ENCODE measurements around the gene LYZL2.
"Not testable (repeated sequence)": the region's sequence is repeated elsewhere in the genome, so short reads cannot be mapped to it uniquely, and the experiment has no call there.

Gene LYZL2

GRCh38 chr10:30625080-30625479 lies 4.5 kb downstream of the LYZL2 start:
- ChIA-PET CTCF (interaction anchor here (0.6 kb wide), 2 partner anchors 15 to 1447 kb away, joined by 3 read pairs; no protein-coding TSS in a partner anchor), POLR2A (no interaction called here)
- TF ChIP-seq SUZ12 (IDR thresholded peaks at IDR 0.05) (no peak), FOXK2 (IDR thresholded peaks at IDR 0.05) (no peak), BHLHE40 (IDR thresholded peaks at IDR 0.05; ENCODE audit: borderline replicate concordance) (no peak), ARNT (IDR thresholded peaks at IDR 0.05) (no peak), PKNOX1 (IDR thresholded peaks at IDR 0.05) (no peak), LEF1 (IDR thresholded peaks at IDR 0.05; ENCODE audit: borderline replicate concordance) (no peak), SP1 (IDR thresholded peaks at IDR 0.05) (no peak), FOXA1 (IDR thresholded peaks at IDR 0.05) (no peak), TARDBP (IDR thresholded peaks at IDR 0.05) (no peak), CTBP1 (IDR thresholded peaks at IDR 0.05; ENCODE audit: borderline replicate concordance) (no peak), FOXM1 (IDR thresholded peaks at IDR 0.05; ENCODE audit: borderline replicate concordance) (no peak), HDGF (IDR thresholded peaks at IDR 0.05; ENCODE audit: borderline replicate concordance) (no peak), L3MBTL2 (conservative IDR thresholded peaks at IDR 0.05) (no peak), NFRKB (IDR thresholded peaks at IDR 0.05) (no peak)
- DNase-seq (ENCODE audit: extremely low spot score) = no peak

GRCh38 chr10:30619966-30620365 lies 9.6 kb downstream of the LYZL2 start:
- TF ChIP-seq PKNOX1 (IDR thresholded peaks at IDR 0.05) (no peak), ELF4 (IDR thresholded peaks at IDR 0.05) (no peak), LEF1 (IDR thresholded peaks at IDR 0.05; ENCODE audit: borderline replicate concordance) (no peak), CTBP1 (IDR thresholded peaks at IDR 0.05; ENCODE audit: borderline replicate concordance) (no peak), FOXA1 (IDR thresholded peaks at IDR 0.05) (no peak), ARNT (IDR thresholded peaks at IDR 0.05) (no peak), L3MBTL2 (conservative IDR thresholded peaks at IDR 0.05) (no peak), TARDBP (IDR thresholded peaks at IDR 0.05) (no peak), ZNF384 (IDR thresholded peaks at IDR 0.05) (no peak), HDGF (IDR thresholded peaks at IDR 0.05; ENCODE audit: borderline replicate concordance) (no peak), NFRKB (IDR thresholded peaks at IDR 0.05) (no peak), SUZ12 (IDR thresholded peaks at IDR 0.05) (no peak), BHLHE40 (IDR thresholded peaks at IDR 0.05; ENCODE audit: borderline replicate concordance) (no peak), FOXK2 (IDR thresholded peaks at IDR 0.05) (no peak), FOXM1 (IDR thresholded peaks at IDR 0.05; ENCODE audit: borderline replicate concordance) (no peak), SP1 (IDR thresholded peaks at IDR 0.05) (no peak)
- CTCF ChIA-PET = no interaction called here
- POLR2A ChIA-PET = no interaction called here
- no peak for DNase-seq (ENCODE audit: extremely low spot score)

- ChIA-PET POLR2A (no interaction called here), CTCF (no interaction called here)
- no peak for TF ChIP-seq ELF4 (IDR thresholded peaks at IDR 0.05)
- TF ChIP-seq ZNF384 (IDR thresholded peaks at IDR 0.05) = no peak
- no peak for TF ChIP-seq LEF1 (IDR thresholded peaks at IDR 0.05; ENCODE audit: borderline replicate concordance)
- TF ChIP-seq HDGF (IDR thresholded peaks at IDR 0.05; ENCODE audit: borderline replicate concordance) = no peak
- no peak for TF ChIP-seq FOXA1 (IDR thresholded peaks at IDR 0.05)
- TF ChIP-seq TARDBP (IDR thresholded peaks at IDR 0.05) = no peak
- no peak for TF ChIP-seq FOXM1 (IDR thresholded peaks at IDR 0.05; ENCODE audit: borderline replicate concordance)
- no peak for TF ChIP-seq NFRKB (IDR thresholded peaks at IDR 0.05)
- TF ChIP-seq BHLHE40 (IDR thresholded peaks at IDR 0.05; ENCODE audit: borderline replicate concordance) = no peak
- no peak for TF ChIP-seq SUZ12 (IDR thresholded peaks at IDR 0.05)
- no peak for TF ChIP-seq SP1 (IDR thresholded peaks at IDR 0.05)
- TF ChIP-seq L3MBTL2 (conservative IDR thresholded peaks at IDR 0.05) = no peak
- no peak for TF ChIP-seq FOXK2 (IDR thresholded peaks at IDR 0.05)
- TF ChIP-seq CTBP1 (IDR thresholded peaks at IDR 0.05; ENCODE audit: borderline replicate concordance) = no peak
- no peak for DNase-seq (ENCODE audit: extremely low spot score)
These were observed 12.5 kb downstream of the LYZL2 start for GRCh38 chr10:30617070-30617469.

GRCh38 chr10:30611041-30611440 lies 18.5 kb downstream of the LYZL2 start:
- CTCF ChIA-PET; DNase-seq (ENCODE audit: extremely low spot score); POLR2A ChIA-PET: not testable (repeated sequence)

GRCh38 chr10:30607814-30608213 lies 21.7 kb downstream of the LYZL2 start:
- ChIA-PET POLR2A (no interaction called here), CTCF (no interaction called here)
- no peak for DNase-seq (ENCODE audit: extremely low spot score)
- TF ChIP-seq SUZ12 (IDR thresholded peaks at IDR 0.05) (no peak), FOXM1 (IDR thresholded peaks at IDR 0.05; ENCODE audit: borderline replicate concordance) (no peak), BHLHE40 (IDR thresholded peaks at IDR 0.05; ENCODE audit: borderline replicate concordance) (no peak), NFRKB (IDR thresholded peaks at IDR 0.05) (no peak), PKNOX1 (IDR thresholded peaks at IDR 0.05) (no peak), HDGF (IDR thresholded peaks at IDR 0.05; ENCODE audit: borderline replicate concordance) (no peak), LEF1 (IDR thresholded peaks at IDR 0.05; ENCODE audit: borderline replicate concordance) (no peak), FOXK2 (IDR thresholded peaks at IDR 0.05) (no peak), CTBP1 (IDR thresholded peaks at IDR 0.05; ENCODE audit: borderline replicate concordance) (no peak), SP1 (IDR thresholded peaks at IDR 0.05) (no peak), ELF4 (IDR thresholded peaks at IDR 0.05) (no peak), ZNF384 (IDR thresholded peaks at IDR 0.05) (no peak), L3MBTL2 (conservative IDR thresholded peaks at IDR 0.05) (no peak), TARDBP (IDR thresholded peaks at IDR 0.05) (no peak)

GRCh38 chr10:30606313-30606712 lies 23.2 kb downstream of the LYZL2 start:
- CTCF ChIA-PET = interaction anchor here (0.6 to 1.6 kb wide), 3 partner anchors 34 to 1093 kb away, joined by 3 read pairs; no protein-coding TSS in a partner anchor
- no peak for TF ChIP-seq ZNF384 (IDR thresholded peaks at IDR 0.05)
- TF ChIP-seq LEF1 (IDR thresholded peaks at IDR 0.05; ENCODE audit: borderline replicate concordance) = no peak
- no peak for TF ChIP-seq PKNOX1 (IDR thresholded peaks at IDR 0.05)
- no peak for TF ChIP-seq FOXK2 (IDR thresholded peaks at IDR 0.05)
- TF ChIP-seq ELF4 (IDR thresholded peaks at IDR 0.05) = no peak
- no peak for TF ChIP-seq L3MBTL2 (conservative IDR thresholded peaks at IDR 0.05)
- TF ChIP-seq FOXM1 (IDR thresholded peaks at IDR 0.05; ENCODE audit: borderline replicate concordance) = no peak
- TF ChIP-seq SP1 (IDR thresholded peaks at IDR 0.05) = no peak
- no peak for TF ChIP-seq BHLHE40 (IDR thresholded peaks at IDR 0.05; ENCODE audit: borderline replicate concordance)
- TF ChIP-seq FOXA1 (IDR thresholded peaks at IDR 0.05) = no peak
- no peak for TF ChIP-seq NFRKB (IDR thresholded peaks at IDR 0.05)
- no peak for TF ChIP-seq HDGF (IDR thresholded peaks at IDR 0.05; ENCODE audit: borderline replicate concordance)
- TF ChIP-seq ARNT (IDR thresholded peaks at IDR 0.05) = no peak
- POLR2A ChIA-PET = no interaction called here
- no peak for DNase-seq (ENCODE audit: extremely low spot score)

GRCh38 chr10:30605341-30606121 lies 24.0 kb downstream of the LYZL2 start:
- CTCF ChIA-PET = interaction anchor here (1.6 kb wide), 1 partner anchor 35 kb away, joined by 3 read pairs; no protein-coding TSS in a partner anchor
- POLR2A ChIA-PET; DNase-seq (ENCODE audit: extremely low spot score): not testable (repeated sequence)

Data from HEK293T (cell line).